AG04449 (cell line): Measurements from ENCODE around the gene GPR32.
"Not testable (repeated sequence)": the region's sequence is repeated elsewhere in the genome, so short reads cannot be mapped to it uniquely, and the experiment has no call there.

Source experiments
- CTCF ChIA-PET: fragments of 350-600 bp; formaldehyde crosslinking; extraction: SDS; loops from one replicate; lab custom pipeline; 2021; ENCODE audit warnings: antibody characterized with exemption; lab: Yijun Ruan, JAX
- POLR2A ChIA-PET: fragments of 400-600, 350-600 bp; formaldehyde crosslinking; extraction: SDS; loops from one replicate; lab custom pipeline; 2020; ENCODE audit warnings: antibody characterized with exemption, inconsistent platforms; lab: Yijun Ruan, JAX
- DNase-seq: peaks from one replicate; pipeline ENCODE4 v3.0.0-alpha.2; 2010; ENCODE audit warnings: low read depth, low spot score
- H3K4me3 ChIP-seq: 2 replicates; pipeline ENCODE4 v1.5.1; 2011; ENCODE audit warnings: low read depth, mild to moderate bottlenecking, control low read depth, low read length
- TF ChIP-seq, protein P1 (sequence below): IDR thresholded peaks from one replicate; pipeline ENCODE4 v1.5.1; 2011; ENCODE audit warnings: mild to moderate bottlenecking, moderate library complexity, low read length, control low read depth, inconsistent platforms; ENCODE audit not compliant: insufficient read depth; ENCODE audit errors: missing control alignments

GPR32 gene

GRCh38 chr19:50772476-50772875 is 2.2 kb downstream of the GPR32 start:
- no peak for DNase-seq
- ChIA-PET POLR2A (no interaction called here), CTCF (interaction anchor here (2.8 kb wide), 1 partner anchor 10 kb away, joined by 10 read pairs; no protein-coding TSS in a partner anchor)
- TF ChIP-seq, protein P1, sequence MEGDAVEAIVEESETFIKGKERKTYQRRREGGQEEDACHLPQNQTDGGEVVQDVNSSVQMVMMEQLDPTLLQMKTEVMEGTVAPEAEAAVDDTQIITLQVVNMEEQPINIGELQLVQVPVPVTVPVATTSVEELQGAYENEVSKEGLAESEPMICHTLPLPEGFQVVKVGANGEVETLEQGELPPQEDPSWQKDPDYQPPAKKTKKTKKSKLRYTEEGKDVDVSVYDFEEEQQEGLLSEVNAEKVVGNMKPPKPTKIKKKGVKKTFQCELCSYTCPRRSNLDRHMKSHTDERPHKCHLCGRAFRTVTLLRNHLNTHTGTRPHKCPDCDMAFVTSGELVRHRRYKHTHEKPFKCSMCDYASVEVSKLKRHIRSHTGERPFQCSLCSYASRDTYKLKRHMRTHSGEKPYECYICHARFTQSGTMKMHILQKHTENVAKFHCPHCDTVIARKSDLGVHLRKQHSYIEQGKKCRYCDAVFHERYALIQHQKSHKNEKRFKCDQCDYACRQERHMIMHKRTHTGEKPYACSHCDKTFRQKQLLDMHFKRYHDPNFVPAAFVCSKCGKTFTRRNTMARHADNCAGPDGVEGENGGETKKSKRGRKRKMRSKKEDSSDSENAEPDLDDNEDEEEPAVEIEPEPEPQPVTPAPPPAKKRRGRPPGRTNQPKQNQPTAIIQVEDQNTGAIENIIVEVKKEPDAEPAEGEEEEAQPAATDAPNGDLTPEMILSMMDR = no peak
- no peak overlapping the region for H3K4me3 ChIP-seq

GRCh38 chr19:50772912-50773311 is 2.6 kb downstream of the GPR32 start:
- POLR2A ChIA-PET, DNase-seq, H3K4me3 ChIP-seq: not testable (repeated sequence)
- CTCF ChIA-PET = interaction anchor here (2.8 kb wide), 1 partner anchor 10 kb away, joined by 10 read pairs; no protein-coding TSS in a partner anchor

GRCh38 chr19:50773454-50773853 is 3.2 kb downstream of the GPR32 start:
- POLR2A ChIA-PET, DNase-seq, H3K4me3 ChIP-seq: not testable (repeated sequence)
- CTCF ChIA-PET = interaction anchor here (2.8 kb wide), 1 partner anchor 9 kb away, joined by 10 read pairs; no protein-coding TSS in a partner anchor

DNA sequence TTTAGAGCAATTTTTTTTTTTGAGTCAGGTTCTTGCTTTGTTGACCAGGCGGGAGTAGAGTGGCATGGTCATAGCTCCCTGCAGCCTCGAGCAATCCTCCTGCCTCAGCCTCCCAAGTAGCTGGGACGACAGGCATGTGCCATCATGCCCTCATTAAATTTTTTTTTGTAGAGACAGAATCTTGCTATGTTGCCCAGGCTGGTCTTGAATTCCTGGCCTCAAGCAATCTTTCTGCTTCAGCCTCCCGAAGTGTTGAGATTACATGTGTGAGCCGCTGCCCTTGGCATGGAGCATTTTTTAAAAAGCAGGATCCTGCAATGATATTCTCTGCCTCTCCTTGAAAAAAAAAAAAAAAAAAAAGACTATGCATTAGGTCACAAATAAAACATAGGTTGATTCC is 5.9 kb downstream of the GPR32 start:
- ChIA-PET CTCF (interaction anchor here (9.9 kb wide), 1 partner anchor 239 kb away, joined by 148 read pairs; no protein-coding TSS in a partner anchor), POLR2A (no interaction called here)
- TF ChIP-seq, protein P1 = no peak
- H3K4me3 ChIP-seq = no peak overlapping the region
- no peak for DNase-seq

DNA sequence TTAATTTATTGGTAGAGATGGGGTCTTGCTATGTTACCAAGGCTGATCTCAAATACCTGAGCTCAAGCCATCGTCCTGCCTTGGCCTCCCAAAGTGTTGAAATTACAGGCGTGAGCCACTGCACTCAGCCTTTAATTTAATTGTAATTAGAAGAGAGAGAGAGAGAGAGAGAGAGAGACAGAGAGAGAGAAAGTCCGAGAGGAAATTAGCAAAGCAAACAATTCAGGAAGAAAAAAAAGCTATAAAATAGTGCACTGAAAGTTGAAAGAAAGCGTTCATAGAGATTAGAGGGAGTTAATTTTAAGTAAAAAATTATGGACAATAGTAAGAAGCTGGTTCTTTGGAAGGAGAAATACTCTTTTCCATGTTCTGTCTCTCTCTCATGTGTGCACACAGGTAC is 7.0 kb downstream of the GPR32 start:
- POLR2A ChIA-PET = no interaction called here
- CTCF ChIA-PET = interaction anchor here (0.7 to 9.9 kb wide), 5 partner anchors 27 to 240 kb away, joined by 3 to 148 read pairs (median 6); no protein-coding TSS in a partner anchor
- TF ChIP-seq, protein P1 = no peak
- no peak for DNase-seq
- H3K4me3 ChIP-seq = no peak overlapping the region

DNA sequence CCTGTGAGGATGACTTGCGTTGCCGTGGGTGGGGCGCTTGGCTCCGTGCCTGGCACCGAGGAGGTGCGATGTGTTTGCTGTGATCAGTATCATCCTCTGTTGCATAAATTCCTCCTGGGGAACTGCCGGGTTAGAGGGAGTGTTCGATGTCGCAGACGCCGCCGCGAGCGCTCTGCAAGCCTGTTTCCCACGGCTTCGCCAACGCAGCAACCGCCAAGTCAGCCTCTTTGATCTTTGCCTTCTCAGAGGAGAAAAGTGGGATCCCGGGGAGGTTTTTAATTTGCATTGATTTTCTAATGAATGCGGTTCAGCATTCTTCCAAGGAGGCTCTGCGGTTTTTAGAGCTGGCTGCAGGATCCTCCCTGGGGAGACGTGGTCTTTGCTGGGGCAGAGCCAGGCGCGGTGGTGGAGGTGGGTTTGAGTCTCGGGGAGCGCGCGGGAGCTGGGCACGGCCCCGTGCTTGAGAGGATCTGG is 7.6 kb downstream of the GPR32 start:
- DNase-seq = no peak
- ChIA-PET CTCF (interaction anchor here (0.7 to 9.9 kb wide), 6 partner anchors 28 to 241 kb away, joined by 3 to 148 read pairs (median 4); no protein-coding TSS in a partner anchor), POLR2A (no interaction called here)
- H3K4me3 ChIP-seq = no peak overlapping the region
- TF ChIP-seq, protein P1 = no peak

- DNase-seq = no peak
- CTCF ChIA-PET = interaction anchor here (1.0 to 9.9 kb wide), 11 partner anchors 15 to 421 kb away, joined by 3 to 148 read pairs (median 6); partner anchors contain the start of gene CLEC11A
- no peak overlapping the region for H3K4me3 ChIP-seq
- POLR2A ChIA-PET = no interaction called here
- TF ChIP-seq, protein P1 = no peak
These were observed 8.7 kb downstream of the GPR32 start for GRCh38 chr19:50778906-50779430.
